ENCODE measurements around the gene SMC6. TPM values are rescaled to one million over a fixed set of nuclear protein-coding genes. Genes with fewer than 3 reads are reported as not detected.
A peak's percentile ranks its signal among the peaks of the same experiment; 100 is the strongest.

The SMC6 gene, protein sequence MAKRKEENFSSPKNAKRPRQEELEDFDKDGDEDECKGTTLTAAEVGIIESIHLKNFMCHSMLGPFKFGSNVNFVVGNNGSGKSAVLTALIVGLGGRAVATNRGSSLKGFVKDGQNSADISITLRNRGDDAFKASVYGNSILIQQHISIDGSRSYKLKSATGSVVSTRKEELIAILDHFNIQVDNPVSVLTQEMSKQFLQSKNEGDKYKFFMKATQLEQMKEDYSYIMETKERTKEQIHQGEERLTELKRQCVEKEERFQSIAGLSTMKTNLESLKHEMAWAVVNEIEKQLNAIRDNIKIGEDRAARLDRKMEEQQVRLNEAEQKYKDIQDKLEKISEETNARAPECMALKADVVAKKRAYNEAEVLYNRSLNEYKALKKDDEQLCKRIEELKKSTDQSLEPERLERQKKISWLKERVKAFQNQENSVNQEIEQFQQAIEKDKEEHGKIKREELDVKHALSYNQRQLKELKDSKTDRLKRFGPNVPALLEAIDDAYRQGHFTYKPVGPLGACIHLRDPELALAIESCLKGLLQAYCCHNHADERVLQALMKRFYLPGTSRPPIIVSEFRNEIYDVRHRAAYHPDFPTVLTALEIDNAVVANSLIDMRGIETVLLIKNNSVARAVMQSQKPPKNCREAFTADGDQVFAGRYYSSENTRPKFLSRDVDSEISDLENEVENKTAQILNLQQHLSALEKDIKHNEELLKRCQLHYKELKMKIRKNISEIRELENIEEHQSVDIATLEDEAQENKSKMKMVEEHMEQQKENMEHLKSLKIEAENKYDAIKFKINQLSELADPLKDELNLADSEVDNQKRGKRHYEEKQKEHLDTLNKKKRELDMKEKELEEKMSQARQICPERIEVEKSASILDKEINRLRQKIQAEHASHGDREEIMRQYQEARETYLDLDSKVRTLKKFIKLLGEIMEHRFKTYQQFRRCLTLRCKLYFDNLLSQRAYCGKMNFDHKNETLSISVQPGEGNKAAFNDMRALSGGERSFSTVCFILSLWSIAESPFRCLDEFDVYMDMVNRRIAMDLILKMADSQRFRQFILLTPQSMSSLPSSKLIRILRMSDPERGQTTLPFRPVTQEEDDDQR
- total RNA-seq = 23.6 TPM

DNA sequence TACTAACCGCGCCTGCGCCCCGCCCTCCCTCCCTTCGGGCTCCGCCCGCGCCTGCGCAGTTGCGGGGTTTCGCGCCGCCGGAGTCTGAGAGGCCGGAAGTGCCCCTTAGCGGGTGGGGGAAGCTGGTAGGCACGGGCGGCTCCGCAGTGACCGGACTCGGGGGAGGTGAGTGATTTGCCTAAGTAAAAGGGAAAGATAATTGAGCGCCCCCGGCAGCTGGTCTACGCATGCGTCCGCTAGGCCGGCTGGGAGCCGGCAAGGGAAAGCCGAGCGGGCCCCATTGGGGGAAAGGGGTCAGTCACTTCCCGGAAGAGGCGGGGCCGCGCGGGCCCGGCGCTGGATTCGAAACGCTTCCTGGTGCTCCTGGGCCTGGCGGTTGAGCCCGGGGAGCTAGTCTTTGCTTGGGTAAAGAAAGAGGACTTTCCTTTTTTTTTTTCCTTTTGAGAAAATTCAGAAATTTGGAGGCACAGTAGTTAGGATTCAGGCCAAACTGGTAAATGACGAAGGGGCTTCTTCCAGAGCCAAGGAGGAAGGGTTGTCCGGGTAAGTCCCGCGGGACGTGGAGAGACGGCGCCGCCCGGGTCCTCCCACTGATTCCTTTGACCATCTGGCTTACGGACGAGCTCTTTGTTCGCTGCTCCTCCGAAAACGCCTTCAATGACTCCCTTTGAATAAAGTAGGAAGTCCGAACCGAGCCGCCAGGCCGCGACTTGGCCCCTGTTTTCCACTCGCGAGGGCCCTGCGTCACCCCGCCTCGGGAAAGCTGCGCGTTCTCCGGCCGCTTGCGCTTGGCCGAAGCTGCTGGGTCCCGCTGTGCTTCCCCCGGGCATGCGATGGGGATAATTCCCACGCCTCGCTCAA lies at the start of gene SMC6, which contains the start of gene GEN1:
Gene SMC6, minus strand, starts transcription at position 8 of the 861 bp plus-strand sequence. CDS start 7,864 bp downstream, outside the sequence.
Gene GEN1, plus strand, starts transcription at position 336 of the 861 bp plus-strand sequence. CDS start 5,806 bp downstream, outside the sequence.
- DNase-seq (ENCODE audit: low spot score) (peak; percentile 93), ATAC-seq (peak; percentile 99)
- intact Hi-C loops (cut with DNase I) = no loop called here

DNA sequence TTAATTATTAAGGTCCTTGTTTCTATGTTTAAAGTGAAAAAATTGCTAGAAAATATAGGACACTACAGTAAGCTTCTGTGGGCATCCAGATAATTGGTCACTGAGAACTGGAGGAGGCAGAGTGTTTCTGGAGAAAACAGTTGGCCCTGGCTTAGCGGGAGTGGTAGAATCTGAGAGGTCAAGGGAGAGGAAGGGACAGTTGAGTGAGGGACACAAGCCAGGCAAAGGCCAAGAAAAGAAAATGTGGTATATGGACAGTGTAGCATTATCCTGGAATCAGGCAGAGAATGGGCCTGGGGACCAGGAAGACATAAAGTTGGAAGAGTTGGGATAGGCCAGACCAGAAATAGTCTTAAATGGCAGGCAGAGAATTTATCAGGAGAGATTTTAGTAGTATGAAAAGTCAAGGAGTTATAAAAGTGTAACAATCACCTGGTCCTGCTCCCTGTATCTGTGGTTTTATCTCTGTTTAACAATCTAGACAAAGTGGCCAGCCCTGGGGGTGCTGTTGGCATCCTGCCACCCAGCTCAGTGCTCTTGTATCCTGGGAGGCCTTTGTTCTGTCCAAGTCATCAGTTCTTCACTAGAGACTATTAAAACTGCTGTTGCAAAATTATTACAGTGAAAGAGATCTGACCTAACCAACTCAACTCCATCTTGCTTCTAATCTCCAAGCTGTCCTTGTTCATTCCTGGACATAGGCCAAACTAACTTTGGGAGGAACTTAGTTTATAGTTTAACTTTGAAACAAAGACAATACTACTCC lies 47.3 kb upstream of the SMC6 start:
- DNase-seq (ENCODE audit: low spot score) (no peak), ATAC-seq (peak; percentile 47)
- intact Hi-C loops (cut with DNase I) = no loop called here

DNA sequence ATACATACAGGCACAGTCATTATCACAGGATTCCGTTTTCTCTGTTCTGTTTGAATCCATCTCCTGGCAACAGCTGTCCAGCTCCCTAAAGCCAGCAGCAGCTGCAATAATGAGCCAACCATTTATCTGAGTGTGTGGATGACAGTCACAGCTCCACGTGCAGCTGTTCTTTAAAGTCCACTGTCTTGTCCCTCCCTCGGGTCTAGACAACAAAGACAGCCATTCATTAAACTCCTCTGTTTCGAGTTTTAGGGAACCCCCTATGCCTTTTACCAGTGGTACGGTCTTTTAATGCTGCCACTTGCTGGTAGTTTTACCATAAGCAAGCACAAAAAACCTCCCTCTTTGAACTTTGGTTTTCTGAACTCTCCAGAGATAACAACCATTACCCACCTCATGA lies 46.6 kb upstream of the SMC6 start:
- peak; percentile 82 for ATAC-seq
- intact Hi-C loops (cut with DNase I) = no loop called here
- DNase-seq (ENCODE audit: low spot score) = no peak

DNA sequence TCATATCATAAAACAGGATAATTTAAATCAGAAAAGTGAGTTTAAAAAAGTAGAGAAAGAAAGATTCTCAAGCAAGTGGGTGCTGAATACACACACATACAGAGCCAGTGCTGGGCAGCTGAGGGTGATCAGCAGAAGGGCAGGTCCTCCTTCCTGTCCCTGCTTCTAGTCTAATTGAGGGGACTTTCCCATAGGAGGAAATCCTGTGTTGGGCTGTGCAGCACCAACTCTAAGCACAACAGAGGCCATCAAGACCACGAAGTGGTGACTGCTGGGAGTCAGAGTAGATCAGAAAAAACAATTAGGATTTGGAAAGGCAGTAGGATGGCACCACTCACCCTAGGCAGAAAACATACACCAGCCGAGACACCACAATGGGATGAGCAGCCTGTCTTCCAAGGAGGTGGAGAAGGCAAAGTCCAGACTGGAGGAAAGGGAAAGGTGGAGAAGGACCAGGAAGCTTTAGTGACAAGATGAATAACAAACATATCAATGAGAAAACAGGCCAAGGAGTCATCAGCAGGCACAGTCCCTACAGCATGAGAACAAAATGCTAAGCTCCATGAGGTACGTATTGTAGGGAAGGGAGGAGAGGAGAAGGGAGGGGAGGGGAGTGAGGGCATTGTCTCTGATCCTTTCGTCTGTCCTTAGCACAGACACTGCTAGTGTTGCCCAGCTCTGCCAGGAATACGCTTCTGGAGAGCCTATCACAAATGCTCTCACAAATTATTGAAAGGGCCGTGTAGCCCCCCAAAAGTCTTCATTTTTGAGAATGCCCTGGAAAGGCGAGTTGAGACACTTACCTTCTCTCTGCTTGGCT lies 45.9 kb upstream of the SMC6 start:
- no peak for DNase-seq (ENCODE audit: low spot score)
- intact Hi-C loops (cut with DNase I) = no loop called here
- peak; percentile 18 for ATAC-seq

DNA sequence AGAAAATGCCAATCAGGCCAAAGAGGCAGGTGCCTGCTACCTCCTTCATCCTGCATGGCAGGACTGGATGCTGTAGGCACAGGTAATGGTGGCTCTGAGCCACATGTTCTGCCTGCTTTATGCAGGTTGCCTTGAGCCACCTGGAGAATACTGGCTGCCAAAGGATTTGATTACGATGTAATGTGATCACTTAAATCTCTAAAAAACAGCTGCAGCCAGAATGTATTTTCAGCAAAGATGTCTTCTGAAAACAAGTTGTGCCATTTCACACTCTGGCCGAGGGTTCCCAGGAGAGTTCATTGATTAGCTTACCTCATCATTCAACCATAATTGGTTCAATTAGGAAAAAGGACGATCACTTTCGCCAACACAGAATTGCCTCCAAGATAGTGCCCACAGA lies 44.7 kb upstream of the SMC6 start:
- intact Hi-C loops (cut with DNase I) = no loop called here
- ATAC-seq (no peak), DNase-seq (ENCODE audit: low spot score) (no peak)

DNA sequence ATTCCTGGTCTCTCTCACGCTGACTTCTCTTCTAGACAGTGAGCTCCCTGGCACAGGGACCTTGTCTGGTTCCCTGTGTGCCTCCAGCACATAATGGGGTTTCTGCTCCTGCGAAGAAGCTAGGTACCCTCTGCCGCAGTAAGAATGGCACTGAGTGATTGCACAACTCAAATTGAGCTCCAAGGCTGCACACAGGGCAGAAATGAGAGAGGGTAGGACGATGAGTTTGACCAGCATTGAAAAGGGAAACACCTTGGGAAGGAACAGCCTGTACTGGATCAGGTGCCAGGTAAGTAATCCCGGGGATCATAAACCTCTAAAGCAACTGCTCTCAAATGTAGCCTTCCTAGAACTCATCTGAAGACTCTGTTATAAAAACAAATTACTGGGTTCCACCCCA lies 41.7 kb upstream of the SMC6 start:
- no peak for DNase-seq (ENCODE audit: low spot score)
- no peak for ATAC-seq
- intact Hi-C loops (cut with DNase I) = no loop called here

DNA sequence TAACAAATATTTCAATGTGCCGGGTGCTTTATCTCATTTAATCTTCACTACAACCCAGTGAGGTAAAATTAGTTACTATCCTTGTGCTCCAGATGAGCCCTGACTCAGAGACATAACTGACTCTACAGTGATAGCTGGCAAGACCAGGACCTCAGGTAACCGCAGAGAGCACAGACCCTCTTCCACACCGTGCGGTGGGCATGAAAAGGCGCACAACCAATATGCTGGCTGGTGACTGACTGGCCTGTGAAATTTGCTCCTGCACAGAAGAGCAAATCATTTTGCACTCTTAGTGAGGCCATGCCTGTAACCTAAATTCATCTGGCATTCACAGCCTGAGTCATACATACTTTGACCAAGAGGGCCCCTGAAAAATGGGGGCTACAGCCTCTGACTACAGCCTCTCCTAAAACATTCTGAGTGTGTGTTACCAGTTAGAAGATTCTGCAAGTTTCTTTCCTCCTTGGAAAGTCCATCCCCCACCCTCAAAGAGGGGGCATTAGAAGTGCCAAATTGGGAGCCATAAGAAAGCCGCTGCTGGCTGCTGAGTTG lies 40.3 kb upstream of the SMC6 start:
- no peak for DNase-seq (ENCODE audit: low spot score)
- intact Hi-C loops (cut with DNase I) = no loop called here
- ATAC-seq = no peak

DNA sequence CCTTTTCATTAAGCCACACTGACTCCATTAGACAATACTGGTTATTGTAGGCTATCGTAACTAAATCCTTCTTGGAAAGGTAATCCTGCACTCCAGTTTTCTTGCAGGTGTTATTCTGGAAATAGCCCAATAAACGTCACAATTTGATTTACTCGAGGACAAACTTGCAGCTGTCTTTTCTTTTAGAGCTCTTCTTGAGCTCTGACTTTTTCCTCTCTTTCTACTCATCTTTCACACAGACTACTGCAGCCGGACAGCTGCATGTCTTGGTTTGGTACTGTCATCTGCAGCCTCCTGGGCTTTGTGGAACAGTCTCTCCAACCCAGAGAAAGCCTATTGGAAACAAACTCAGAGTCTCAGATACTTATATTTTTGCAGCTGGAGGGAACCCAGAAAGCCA lies 39.7 kb upstream of the SMC6 start:
- no peak for DNase-seq (ENCODE audit: low spot score)
- intact Hi-C loops (cut with DNase I) = no loop called here
- no peak for ATAC-seq

DNA sequence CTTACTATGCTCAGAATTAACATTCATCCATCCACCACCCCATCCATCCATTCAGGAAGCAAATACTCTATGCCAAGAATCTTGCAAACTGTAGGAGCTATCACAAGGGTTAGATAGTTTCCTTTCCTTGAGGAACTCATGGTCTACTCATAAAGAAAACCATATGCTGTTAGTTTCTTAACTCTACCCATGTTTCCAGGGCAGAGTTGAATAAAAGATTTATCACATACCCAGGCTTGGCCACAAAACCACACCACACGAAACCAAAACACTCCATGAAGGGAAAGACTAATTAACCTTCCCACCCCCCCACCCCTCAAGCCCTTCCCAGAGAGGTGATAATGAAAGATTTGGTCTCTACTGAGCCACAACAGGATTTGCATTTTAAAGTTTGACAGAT lies 38.9 kb upstream of the SMC6 start:
- ATAC-seq (no peak), DNase-seq (ENCODE audit: low spot score) (no peak)
- intact Hi-C loops (cut with DNase I) = no loop called here

DNA sequence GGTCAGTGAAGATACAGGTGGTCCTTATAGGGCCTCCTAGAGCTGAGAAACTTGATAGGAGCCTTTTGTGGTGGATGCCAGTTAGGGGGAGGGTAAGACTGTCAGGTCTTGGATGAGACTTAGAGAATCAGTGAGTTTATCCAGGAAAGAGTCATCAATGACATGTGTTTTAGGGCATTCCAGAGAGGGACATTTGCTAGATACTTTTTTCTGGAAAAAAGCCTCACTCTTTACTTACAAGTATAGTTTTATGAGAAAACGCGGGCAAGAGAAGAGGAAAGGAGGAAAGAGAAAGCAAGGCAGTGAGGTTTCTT lies 38.2 kb upstream of the SMC6 start:
- DNase-seq (ENCODE audit: low spot score) = no peak
- intact Hi-C loops (cut with DNase I) = no loop called here
- ATAC-seq = no peak

DNA sequence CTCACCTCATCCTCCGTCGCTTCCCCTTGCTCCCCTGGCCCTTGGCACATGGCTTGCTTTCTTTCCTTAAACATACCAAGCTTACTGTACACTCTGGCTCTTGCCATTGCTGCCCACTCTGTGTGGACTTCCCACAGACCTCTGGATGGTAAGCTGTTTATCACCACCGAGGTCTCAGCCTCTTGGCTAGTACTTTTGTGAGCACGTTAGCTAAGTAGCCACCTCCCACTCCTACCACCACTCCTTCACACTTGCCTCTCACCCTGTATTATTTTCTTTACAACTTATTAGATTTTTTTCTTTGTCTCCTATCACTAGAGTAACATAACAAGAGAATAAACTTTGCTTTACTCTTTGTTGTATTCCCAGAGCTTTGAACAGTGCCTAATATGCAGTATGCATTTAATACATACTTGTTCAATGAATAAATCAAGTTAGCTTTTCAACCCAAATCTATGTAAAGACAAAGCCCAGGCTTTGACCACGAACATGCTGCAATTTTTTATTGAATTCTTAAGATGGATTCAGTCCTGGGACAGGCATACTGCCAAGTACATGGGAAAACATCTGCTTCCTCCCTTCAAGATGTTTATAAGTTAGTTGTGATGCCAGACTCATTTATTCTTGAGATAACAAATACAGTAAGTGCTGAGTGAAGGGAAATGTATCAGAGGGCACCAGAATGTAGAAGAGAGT lies 37.7 kb upstream of the SMC6 start:
- no peak for DNase-seq (ENCODE audit: low spot score)
- ATAC-seq = no peak
- intact Hi-C loops (cut with DNase I) = no loop called here

DNA sequence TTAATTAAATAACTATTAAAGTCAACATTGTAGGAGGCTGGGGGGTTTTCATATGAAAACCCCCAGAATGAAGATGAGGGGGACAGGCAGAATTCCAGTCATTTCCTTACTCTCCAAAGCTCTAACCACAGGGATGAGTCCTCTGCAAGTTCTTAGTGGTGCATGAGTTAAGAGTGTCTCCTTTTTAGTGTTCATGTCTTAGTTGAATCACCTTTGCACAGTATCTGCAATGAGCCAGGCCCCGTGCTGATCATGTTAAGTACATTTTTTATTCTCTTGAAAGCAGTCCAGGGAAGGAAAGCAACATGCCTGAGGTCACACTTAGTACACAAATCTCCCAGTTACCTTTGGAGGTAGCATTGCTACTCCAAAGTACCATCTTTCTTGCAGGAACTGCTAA lies 36.9 kb upstream of the SMC6 start:
- no peak for DNase-seq (ENCODE audit: low spot score)
- intact Hi-C loops (cut with DNase I) = no loop called here
- ATAC-seq = no peak

DNA sequence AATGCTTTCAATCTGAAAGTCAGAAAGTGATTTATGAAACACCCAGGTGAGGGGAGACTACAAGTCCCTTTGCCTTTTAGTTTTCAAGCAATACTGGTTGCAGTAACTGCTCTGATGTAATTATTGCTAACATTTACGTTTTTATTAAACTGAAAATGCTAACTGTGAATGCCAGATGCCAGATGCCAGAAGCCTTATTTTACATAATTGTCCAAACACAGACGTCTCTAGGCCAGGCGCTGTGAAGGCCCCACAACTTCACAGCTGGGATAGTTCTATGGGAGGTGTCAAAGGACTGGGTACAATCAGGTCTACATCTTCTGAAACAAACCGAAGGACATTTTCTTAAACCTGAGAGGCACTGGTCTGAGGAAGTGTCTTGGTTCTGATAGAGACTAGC lies 35.2 kb upstream of the SMC6 start:
- intact Hi-C loops (cut with DNase I) = no loop called here
- ATAC-seq (no peak), DNase-seq (ENCODE audit: low spot score) (no peak)

DNA sequence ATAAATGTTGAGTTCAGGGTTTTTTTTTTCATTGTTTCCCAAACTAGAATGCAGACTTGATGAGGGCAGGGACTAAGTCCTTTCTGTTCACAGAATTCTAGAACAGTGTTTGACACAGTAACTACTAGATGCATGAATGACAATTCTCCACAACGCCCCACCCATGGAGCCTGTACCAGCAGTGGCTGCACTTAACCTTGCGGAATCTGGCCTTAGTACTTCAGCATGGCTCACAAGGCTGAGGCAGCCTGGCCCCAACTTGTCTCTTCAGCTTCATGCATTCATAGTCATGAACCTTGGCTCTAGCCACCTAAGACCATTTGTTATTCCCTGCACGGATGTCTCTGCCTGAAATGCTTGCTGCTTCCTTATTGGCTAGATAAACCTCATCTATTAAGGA lies 33.1 kb upstream of the SMC6 start:
- DNase-seq (ENCODE audit: low spot score) = no peak
- intact Hi-C loops (cut with DNase I) = no loop called here
- no peak for ATAC-seq

DNA sequence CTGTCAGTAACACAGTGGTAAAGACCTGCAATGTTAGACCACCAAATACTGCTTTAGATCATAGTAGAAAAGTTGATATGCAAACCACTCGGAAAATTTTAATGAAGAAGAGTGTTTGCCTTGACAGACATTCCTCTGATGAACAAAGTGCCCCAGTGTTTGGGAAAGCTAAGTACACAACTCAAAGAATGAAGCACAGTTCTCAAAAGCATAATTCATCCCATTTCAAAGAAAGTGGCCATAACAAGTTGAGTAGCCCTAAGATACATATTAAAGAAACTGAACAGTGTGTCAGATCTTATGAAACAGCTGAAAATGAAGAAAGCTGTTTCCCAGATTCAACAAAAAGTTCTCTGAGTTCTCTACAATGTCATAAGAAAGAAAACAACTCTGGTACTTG lies 27.9 kb upstream of the SMC6 start:
- intact Hi-C loops (cut with DNase I) = no loop called here

DNA sequence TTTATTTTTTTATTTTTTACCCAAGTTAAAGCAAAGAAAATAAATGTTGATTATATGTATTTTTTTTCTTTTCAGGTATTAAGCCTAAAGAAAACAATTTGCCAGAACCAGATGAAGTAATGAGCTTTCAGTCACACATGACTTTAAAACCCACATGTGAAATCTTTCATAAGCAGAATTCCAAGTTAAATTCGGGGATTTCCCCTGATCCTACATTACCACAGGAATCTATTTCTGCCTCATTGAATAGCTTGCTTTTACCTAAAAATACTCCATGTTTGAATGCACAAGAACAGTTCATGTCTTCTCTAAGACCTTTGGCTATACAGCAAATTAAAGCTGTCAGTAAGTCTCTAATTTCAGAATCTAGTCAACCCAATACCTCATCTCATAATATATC lies 26.9 kb upstream of the SMC6 start:
- DNase-seq (ENCODE audit: low spot score) (no peak), ATAC-seq (no peak)
- intact Hi-C loops (cut with DNase I) = no loop called here

More for the DNA sequence above, 27.9 kb upstream of the SMC6 start:
- no peak for ATAC-seq
- no peak for DNase-seq (ENCODE audit: low spot score)

DNA sequence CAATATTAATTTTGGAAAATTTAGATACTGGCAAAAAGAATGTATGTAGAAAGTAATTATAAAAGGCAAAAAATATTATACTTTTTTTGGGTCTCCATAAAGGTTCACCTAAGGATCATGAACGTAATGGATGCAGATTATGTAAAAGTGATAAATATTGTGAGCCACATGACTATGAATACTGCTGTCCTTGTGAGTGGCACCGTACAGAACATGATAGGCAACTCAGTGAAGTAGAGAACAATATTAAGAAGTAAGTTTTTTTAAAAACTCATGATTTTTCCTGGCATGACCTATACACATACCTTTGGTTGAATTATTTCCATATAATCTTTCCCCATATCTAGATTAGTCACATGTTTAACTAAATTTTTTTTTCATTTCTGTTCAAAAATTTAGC lies 18.9 kb upstream of the SMC6 start:
- intact Hi-C loops (cut with DNase I) = no loop called here
- DNase-seq (ENCODE audit: low spot score) (no peak), ATAC-seq (no peak)
